IPS DF 6.9 (cell line): ENCODE data around the gene C1QL1.

Experiments
- DNase-seq: peaks from one replicate; pipeline ENCODE4 v3.0.0-alpha.2; 2013; ENCODE audit warnings: low read depth, low spot score
- H3K27ac ChIP-seq: one replicate; pipeline ENCODE4 v1.5.1; 2013; ENCODE audit warnings: low read length, control low read depth
- H3K27me3 ChIP-seq: 2 replicates; pipeline ENCODE4 v1.6.1; 2013; ENCODE audit warnings: mild to moderate bottlenecking, low read length; ENCODE audit not compliant: control insufficient read depth, insufficient read depth
- H3K36me3 ChIP-seq: 2 replicates; pipeline ENCODE4 v1.6.1; 2013; ENCODE audit warnings: low read length; ENCODE audit not compliant: control insufficient read depth, insufficient read depth
- H3K4me1 ChIP-seq: 2 replicates; pipeline ENCODE4 v1.6.1; 2013; ENCODE audit warnings: low read length; ENCODE audit not compliant: control insufficient read depth, insufficient read depth
- H3K4me3 ChIP-seq: 2 replicates; pipeline ENCODE4 v1.5.1; 2013; ENCODE audit warnings: mild to moderate bottlenecking, low read length
- H3K9me3 ChIP-seq: 2 replicates; pipeline ENCODE4 v1.6.1; 2013; ENCODE audit warnings: low read length, inconsistent platforms; ENCODE audit not compliant: control insufficient read depth, insufficient read depth
- WGBS: extraction: QIAGEN DNeasy Blood & Tissue Kit; methylation state at CpG from one replicate; pipeline ENCODE4 v1.1.7; 2013; ENCODE audit warnings: mixed read lengths, missing lambda C conversion rate; ENCODE audit not compliant: insufficient read length, insufficient coverage; 5-methylcytosine and 5-hydroxymethylcytosine counted together

Gene C1QL1

GRCh38 chr17:44921122-44921882 lies 46.8 kb downstream of the C1QL1 start:
- WGBS: no CpG with 5 or more reads among the region's 11 CpGs

GRCh38 chr17:44920565-44920940 lies 47.5 kb downstream of the C1QL1 start:
- Histone ChIP-seq H3K27me3 (no peaks in the 10 kb centered on the region), H3K4me1 (peaks cover 8% of the 10 kb centered on the region), H3K9me3 (no peaks in the 10 kb centered on the region), H3K4me3 (no peak overlapping the region), H3K36me3 (no peaks in the 10 kb centered on the region), H3K27ac (no peak overlapping the region)
- WGBS: no CpG with 5 or more reads among the region's 7 CpGs
- no peak for DNase-seq

More at GRCh38 chr17:44921122-44921882, 46.8 kb downstream of the C1QL1 start:
- no peak for DNase-seq
- Histone ChIP-seq H3K4me3 (no peak overlapping the region), H3K36me3 (peaks cover 6% of the 10 kb centered on the region), H3K27ac (no peak overlapping the region), H3K4me1 (peaks cover 8% of the 10 kb centered on the region), H3K27me3 (no peaks in the 10 kb centered on the region), H3K9me3 (no peaks in the 10 kb centered on the region)

- Histone ChIP-seq H3K27me3 (no peaks in the 10 kb centered on the region), H3K27ac (no peak overlapping the region), H3K4me1 (peaks cover 8% of the 10 kb centered on the region), H3K36me3 (no peaks in the 10 kb centered on the region), H3K4me3 (no peak overlapping the region), H3K9me3 (no peaks in the 10 kb centered on the region)
- DNase-seq: no peak
- WGBS: no CpG with 5 or more reads among the region's 9 CpGs
Measured at GRCh38 chr17:44919885-44920564, 48.1 kb downstream of the C1QL1 start.

- H3K4me3 ChIP-seq: no peak overlapping the region
- H3K27me3 ChIP-seq: no peaks in the 10 kb centered on the region
- no peak overlapping the region for H3K27ac ChIP-seq
- no CpG with 5 or more reads among the region's 2 CpGs for WGBS
- H3K36me3 ChIP-seq: no peaks in the 10 kb centered on the region
- no peak for DNase-seq
- H3K4me1 ChIP-seq: peaks cover 8% of the 10 kb centered on the region
- H3K9me3 ChIP-seq: no peaks in the 10 kb centered on the region
Measured at GRCh38 chr17:44919411-44919810, 48.7 kb downstream of the C1QL1 start.

- no peak for DNase-seq
- no peak overlapping the region for H3K27ac ChIP-seq
- H3K4me1 ChIP-seq: peaks cover 8% of the 10 kb centered on the region
- H3K9me3 ChIP-seq: no peaks in the 10 kb centered on the region
- no peaks in the 10 kb centered on the region for H3K27me3 ChIP-seq
- H3K4me3 ChIP-seq: no peak overlapping the region
- no CpG with 5 or more reads among the region's 2 CpGs for WGBS
- H3K36me3 ChIP-seq: no peaks in the 10 kb centered on the region
Measured at GRCh38 chr17:44918006-44918405, 50.1 kb downstream of the C1QL1 start.

GRCh38 chr17:44917456-44917855 lies 50.6 kb downstream of the C1QL1 start:
- Histone ChIP-seq H3K4me1 (peaks cover 8% of the 10 kb centered on the region), H3K4me3 (no peak overlapping the region), H3K27ac (no peak overlapping the region), H3K9me3 (no peaks in the 10 kb centered on the region), H3K27me3 (0 out of 2 replicates have a peak, but pooled peaks cover 2% of the 10 kb centered on the region), H3K36me3 (no peaks in the 10 kb centered on the region)
- WGBS: no CpG with 5 or more reads among the region's 6 CpGs
- DNase-seq: no peak

GRCh38 chr17:44916781-44917241 lies 51.3 kb downstream of the C1QL1 start:
- Histone ChIP-seq H3K9me3 (no peaks in the 10 kb centered on the region), H3K36me3 (no peaks in the 10 kb centered on the region), H3K27me3 (0 out of 2 replicates have a peak, but pooled peaks cover 3% of the 10 kb centered on the region), H3K27ac (no peak overlapping the region), H3K4me1 (peaks cover 8% of the 10 kb centered on the region), H3K4me3 (no peak overlapping the region)
- DNase-seq: no peak
- WGBS: no CpG with 5 or more reads among the region's 10 CpGs

- Histone ChIP-seq H3K27ac (no peak overlapping the region), H3K27me3 (0 out of 2 replicates have a peak, but pooled peaks cover 3% of the 10 kb centered on the region), H3K9me3 (no peaks in the 10 kb centered on the region), H3K4me3 (no peak overlapping the region), H3K4me1 (peaks cover 8% of the 10 kb centered on the region), H3K36me3 (no peaks in the 10 kb centered on the region)
- WGBS: no CpG with 5 or more reads among the region's 11 CpGs
- no peak for DNase-seq
Measured at GRCh38 chr17:44915862-44916780, 52.0 kb downstream of the C1QL1 start.

- Histone ChIP-seq H3K36me3 (no peaks in the 10 kb centered on the region), H3K4me1 (0 out of 2 replicates have a peak, but pooled peaks cover 2% of the 10 kb centered on the region), H3K9me3 (no peaks in the 10 kb centered on the region), H3K27me3 (0 out of 2 replicates have a peak, but pooled peaks cover 3% of the 10 kb centered on the region), H3K4me3 (no peak within 1 kb of the TSS), H3K27ac (no peak within 1 kb of the TSS)
- WGBS: no CpG with 5 or more reads among the region's 17 CpGs
- no peak for DNase-seq
Measured at GRCh38 chr17:44915321-44915726, 52.8 kb downstream of the C1QL1 start, which contains the start of gene GFAP. Gene GFAP (minus strand): TSS chr17:44915500. CDS start chr17:44915486, 14 bp downstream.
